ENCODE data around the gene RASSF1. TPM values are rescaled to one million over a fixed set of nuclear protein-coding genes. Genes with fewer than 3 reads are reported as not detected.

Gene RASSF1
- total and polyA plus RNA-seq, 2 of the 8 experiments (the other 6 are each of a cell fraction or from before 2014, with no cell fraction given): 10.3 to 15.7 TPM

- H4K5ac ChIP-seq (ENCODE audit: insufficient read length, low read depth, low read length): no peak overlapping the region
- POLR2A ChIA-PET (ENCODE audit: partially characterized antibody): interaction anchor here (1.5 to 3.3 kb wide), 2 partner anchors 11 to 13 kb away, joined by 3 to 17 read pairs; partner anchors contain the start of gene TUSC2
- no peak for FAIRE-seq
- H2BK15ac ChIP-seq (ENCODE audit: low read length): peak overlapping the region; percentile 72; the same call in 1 of the 2 replicates
- no peak for DNase-seq (ENCODE audit: low read depth in 1 of 2, low spot score in 2 of 2)
- peak overlapping the region; percentile 68; the same call in 1 of the 2 replicates for H2BK12ac ChIP-seq (ENCODE audit: low read depth, low read length)
- H3K4me1 ChIP-seq (replicated peaks in 1 of 4; ENCODE audit: control insufficient read depth in 3 of 4, insufficient read depth in 4 of 4, low read length in 3 of 4): peaks cover 0 to 19% (median 14%) of the 10 kb centered on the region in 4 experiments; a peak in 5 of 7 replicates
- peaks cover 19% of the 10 kb centered on the region; the same call in 1 of the 2 replicates for H3K23me2 ChIP-seq (ENCODE audit: low read depth, low read length)
- no peak overlapping the region for H3K4ac ChIP-seq (replicated peaks; ENCODE audit: insufficient read length, low read depth, low read length)
- no peak overlapping the region for H3K56ac ChIP-seq (replicated peaks; ENCODE audit: insufficient read length, low read depth, low read length)
- peaks cover 23 to 70% (median 56%) of the 10 kb centered on the region in 4 experiments for H3K27me3 ChIP-seq (replicated peaks in 1 of 4; ENCODE audit: control insufficient read depth in 3 of 4, extremely low read depth in 1 of 4, insufficient read depth in 3 of 4, low read length in 3 of 4)
- 0 out of 2 replicates have a peak overlapping the region, but pooled peaks have one; percentile 21 for H2BK20ac ChIP-seq (ENCODE audit: low read length)
- no peak overlapping the region for H3K9ac ChIP-seq (replicated peaks in 1 of 4; ENCODE audit: extremely low read depth in 1 of 4, low read depth in 3 of 4, low read length in 3 of 4)
- H3K79me2 ChIP-seq (ENCODE audit: control insufficient read depth in 1 of 2, insufficient read depth in 2 of 2, low read length in 2 of 2): no peaks in the 10 kb centered on the region
- no peak overlapping the region for H3K4me3 ChIP-seq (ENCODE audit: extremely low read depth in 1 of 4, insufficient read depth in 2 of 4, low read depth in 3 of 4, low read length in 4 of 4)
- H3K4me2 ChIP-seq (ENCODE audit: insufficient read depth in 1 of 2, low read depth in 2 of 2, low read length in 2 of 2): no peak overlapping the region
- no peak overlapping the region for H2AFZ ChIP-seq (ENCODE audit: low read length)
- no peak overlapping the region for H2BK120ac ChIP-seq (replicated peaks; ENCODE audit: low read depth, low read length)
- no peaks in the 10 kb centered on the region for H3K9me3 ChIP-seq (ENCODE audit: insufficient read depth in 2 of 2, low read depth in 1 of 2, low read length in 1 of 2)
- H4K91ac ChIP-seq (replicated peaks; ENCODE audit: insufficient read length, low read length): no peak overlapping the region
- H3K27ac ChIP-seq (ENCODE audit: low read depth, low read length): no peak overlapping the region
- no peak overlapping the region for H2BK5ac ChIP-seq (ENCODE audit: low read depth, low read length)
- no peak overlapping the region for H3K18ac ChIP-seq (ENCODE audit: extremely low read depth, low read length)
- no peaks in the 10 kb centered on the region for H3K79me1 ChIP-seq (ENCODE audit: low read depth, low read length)
- no peak overlapping the region for H4K8ac ChIP-seq (ENCODE audit: extremely low read depth, insufficient read depth, low read length)
- peaks cover 0 to 3% of the 10 kb centered on the region in 2 experiments for H4K20me1 ChIP-seq (replicated peaks in 1 of 2; ENCODE audit: control insufficient read depth in 1 of 2, insufficient read depth in 2 of 2, low read length in 2 of 2)
- CTCF ChIA-PET (ENCODE audit: partially characterized antibody): interaction anchor here (0.6 to 10.0 kb wide), 13 partner anchors 12 to 209 kb away, joined by 3 to 84 read pairs (median 4); no protein-coding TSS in a partner anchor
- no peak overlapping the region for H2AK5ac ChIP-seq (ENCODE audit: low read depth, low read length)
- no peaks in the 10 kb centered on the region for H3K36me3 ChIP-seq (ENCODE audit: control insufficient read depth in 2 of 4, insufficient read depth in 4 of 4, low read length in 3 of 4)
- WGBS, 2 experiments (ENCODE audit: extremely low coverage in 1 of 2, insufficient coverage in 1 of 2, insufficient read length in 1 of 2, insufficient replicate concordance in 2 of 2, low coverage in 1 of 2, low lambda C conversion rate in 2 of 2, missing lambda C conversion rate in 1 of 2): 93% methylated on average over 12 of the region's 13 CpGs; no CpG with 5 or more reads in 1 of the 2 experiments
- H3K14ac ChIP-seq (ENCODE audit: insufficient read length): no peak overlapping the region
- no peak overlapping the region for H3K23ac ChIP-seq (ENCODE audit: insufficient read length)
- TF ChIP-seq CTCF (IDR thresholded peaks at IDR 0.05; ENCODE audit: control extremely low read depth in 1 of 3, insufficient read depth in 1 of 3, low read depth in 1 of 3, low read length in 3 of 3) (no peak), RNF2 (IDR thresholded peaks at IDR 0.05; ENCODE audit: borderline replicate concordance, low read depth, low read length, missing control alignments, poor library complexity, severe bottlenecking) (no peak), JUN (IDR thresholded peaks at IDR 0.05; ENCODE audit: low read depth, low read length) (no peak), RXRA (IDR thresholded peaks at IDR 0.05; ENCODE audit: insufficient read depth, low read depth, low read length) (no peak), ASH2L (IDR thresholded peaks at IDR 0.05; ENCODE audit: low read length) (no peak), GABPA (IDR thresholded peaks at IDR 0.05; ENCODE audit: borderline replicate concordance, insufficient read depth, low read length) (no peak), CBX8 (IDR thresholded peaks at IDR 0.05; ENCODE audit: borderline replicate concordance, low read depth, low read length) (no peak), BACH1 (IDR thresholded peaks at IDR 0.05; ENCODE audit: low read length) (no peak), HDAC2 (IDR thresholded peaks at IDR 0.05; ENCODE audit: borderline replicate concordance in 1 of 2, low read depth in 2 of 2, low read length in 2 of 2) (no peak)
Observed at GRCh38 chr3:50341996-50342650, 1.5 kb upstream of the RASSF1 start.

All from H1 (cell line).